Endothelial cell of umbilical vein (primary cell): ENCODE measurements around the gene GGN.

Experiments used
- EZH2 ChIP-seq: IDR thresholded peaks from 2 replicates; pipeline ENCODE4 v1.6.1; 2012; ENCODE audit warnings: borderline replicate concordance, low read depth, mild to moderate bottlenecking, moderate library complexity, low read length, inconsistent platforms; ENCODE audit not compliant: severe bottlenecking
- FOS ChIP-seq: IDR thresholded peaks from 2 replicates; pipeline ENCODE4 v1.6.1; 2011; ENCODE audit warnings: mild to moderate bottlenecking, low read length, moderate library complexity, borderline replicate concordance; ENCODE audit not compliant: insufficient read depth
- POLR2A ChIP-seq: IDR thresholded peaks from 2 replicates; pipeline ENCODE4 v1.6.1; 2012; ENCODE audit warnings: low read depth, mild to moderate bottlenecking, control low read depth, low read length
- POLR2AphosphoS5 ChIP-seq: IDR thresholded peaks from 2 replicates; pipeline ENCODE4 v1.6.1; 2012; ENCODE audit warnings: low read depth, mild to moderate bottlenecking, control low read depth, low read length, moderate library complexity; ENCODE audit not compliant: insufficient read depth
- TF ChIP-seq, protein P1 (sequence below), 2 donors: IDR thresholded peaks; 1 replicate in 1 of 2; 2 replicates in 1 of 2; pipeline ENCODE4 v1.5.1; 2011; ENCODE audit warnings: low read length in 2 of 2, mild to moderate bottlenecking in 2 of 2, moderate library complexity in 2 of 2, control low read depth in 1 of 2, inconsistent platforms in 1 of 2, low read depth in 1 of 2; ENCODE audit not compliant: insufficient read depth in 1 of 2; ENCODE audit errors: extremely low read depth in 1 of 2
- TF ChIP-seq, protein P2 (sequence below): IDR thresholded peaks from 2 replicates; pipeline ENCODE4 v1.6.1; 2011; ENCODE audit not compliant: insufficient read depth, insufficient read length

DNA sequence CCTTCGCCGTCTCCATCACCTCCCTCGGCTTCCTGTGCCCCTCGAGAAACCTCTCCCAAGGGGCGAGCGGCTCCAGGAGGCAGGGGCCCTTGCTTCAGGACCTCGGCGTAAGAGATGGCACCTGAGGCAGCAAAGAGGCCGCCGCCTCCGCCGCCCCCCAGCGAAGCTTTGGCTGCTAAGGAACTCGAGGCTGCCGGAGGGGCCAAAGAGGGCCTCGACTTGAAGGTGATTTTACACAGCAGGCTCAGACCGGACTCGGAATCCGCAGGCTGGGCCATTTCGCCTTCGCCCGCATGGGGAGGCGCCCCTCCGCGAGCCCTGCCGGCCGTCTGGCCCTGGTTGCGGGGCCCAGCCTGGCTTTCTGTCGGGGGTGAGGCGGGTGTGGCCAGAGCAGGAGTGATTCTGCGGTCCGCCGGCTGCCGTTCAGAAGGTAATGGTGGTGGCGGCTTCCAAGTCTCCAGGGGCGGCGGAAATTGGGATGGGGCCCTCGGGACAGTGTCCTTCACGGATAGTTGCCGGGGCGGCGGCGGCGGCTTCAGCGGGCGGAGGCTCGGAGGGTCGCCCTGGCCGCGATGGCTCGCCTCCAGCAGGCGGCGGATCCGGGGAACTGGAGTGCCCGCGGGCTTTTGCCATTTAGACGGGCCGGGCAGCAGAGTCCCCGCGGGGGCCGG is 1.4 kb downstream of the GGN start:
- TF ChIP-seq, protein P1, sequence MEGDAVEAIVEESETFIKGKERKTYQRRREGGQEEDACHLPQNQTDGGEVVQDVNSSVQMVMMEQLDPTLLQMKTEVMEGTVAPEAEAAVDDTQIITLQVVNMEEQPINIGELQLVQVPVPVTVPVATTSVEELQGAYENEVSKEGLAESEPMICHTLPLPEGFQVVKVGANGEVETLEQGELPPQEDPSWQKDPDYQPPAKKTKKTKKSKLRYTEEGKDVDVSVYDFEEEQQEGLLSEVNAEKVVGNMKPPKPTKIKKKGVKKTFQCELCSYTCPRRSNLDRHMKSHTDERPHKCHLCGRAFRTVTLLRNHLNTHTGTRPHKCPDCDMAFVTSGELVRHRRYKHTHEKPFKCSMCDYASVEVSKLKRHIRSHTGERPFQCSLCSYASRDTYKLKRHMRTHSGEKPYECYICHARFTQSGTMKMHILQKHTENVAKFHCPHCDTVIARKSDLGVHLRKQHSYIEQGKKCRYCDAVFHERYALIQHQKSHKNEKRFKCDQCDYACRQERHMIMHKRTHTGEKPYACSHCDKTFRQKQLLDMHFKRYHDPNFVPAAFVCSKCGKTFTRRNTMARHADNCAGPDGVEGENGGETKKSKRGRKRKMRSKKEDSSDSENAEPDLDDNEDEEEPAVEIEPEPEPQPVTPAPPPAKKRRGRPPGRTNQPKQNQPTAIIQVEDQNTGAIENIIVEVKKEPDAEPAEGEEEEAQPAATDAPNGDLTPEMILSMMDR (IDR thresholded peaks at IDR 0.05; ENCODE audit: extremely low read depth in 1 of 2, insufficient read depth in 1 of 2, low read depth in 1 of 2, low read length in 2 of 2), result no peak
- TF ChIP-seq, protein P2, sequence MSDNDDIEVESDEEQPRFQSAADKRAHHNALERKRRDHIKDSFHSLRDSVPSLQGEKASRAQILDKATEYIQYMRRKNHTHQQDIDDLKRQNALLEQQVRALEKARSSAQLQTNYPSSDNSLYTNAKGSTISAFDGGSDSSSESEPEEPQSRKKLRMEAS, result no peak
- TF ChIP-seq FOS (no peak), POLR2AphosphoS5 (no peak), POLR2A (no peak), EZH2 (no peak)
